Neural progenitor cell (in vitro differentiated cells): ENCODE data around the gene STX1B.

ENCODE experiments used
- EZH2 ChIP-seq: fragments of 200-600 bp; sonication (generic); IDR thresholded peaks from 2 replicates; pipeline ENCODE4 v1.6.1; 2017; ENCODE audit warnings: antibody characterized with exemption, mild to moderate bottlenecking, moderate library complexity
- TF ChIP-seq, protein P1 (sequence below): fragments of 200-600 bp; sonication (generic); IDR thresholded peaks from 2 replicates; pipeline ENCODE4 v1.5.1; 2017; ENCODE audit warnings: antibody characterized with exemption, mild to moderate bottlenecking

DNA sequence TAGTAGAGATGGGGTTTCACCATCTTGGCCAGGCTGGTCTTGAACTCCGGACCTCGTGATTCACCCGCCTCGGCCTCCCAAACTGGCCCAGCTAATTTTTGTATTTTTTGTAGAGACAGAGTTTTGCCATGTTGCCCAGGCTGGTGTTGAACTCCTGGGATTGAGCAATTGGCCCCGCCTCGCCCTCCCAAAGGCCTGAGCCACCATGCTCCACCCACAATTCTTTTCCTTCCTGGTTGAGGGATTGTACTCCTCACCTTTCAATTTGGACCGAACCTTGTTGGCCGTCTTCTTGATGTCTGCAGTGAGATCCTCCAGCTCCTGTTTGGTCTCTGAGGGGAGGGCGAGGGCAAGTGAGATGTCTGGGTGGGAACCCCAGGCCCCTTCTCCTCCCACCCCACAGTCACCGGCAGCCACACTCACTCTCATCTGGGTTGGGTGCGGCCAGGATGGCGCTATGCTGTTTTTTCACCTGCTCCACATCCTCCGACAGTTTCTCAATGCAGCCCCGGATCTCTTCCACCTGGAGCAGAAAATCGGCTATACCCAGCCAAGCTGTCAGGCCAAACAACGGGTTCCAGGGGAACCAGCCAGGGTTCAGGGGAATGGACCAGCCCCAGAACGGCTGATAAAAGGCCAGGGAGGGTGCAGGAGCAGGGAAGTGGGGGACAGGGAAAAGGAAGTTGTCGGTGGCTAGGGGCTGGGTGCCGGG is 9.6 kb downstream of the STX1B start:
- TF ChIP-seq, protein P1, sequence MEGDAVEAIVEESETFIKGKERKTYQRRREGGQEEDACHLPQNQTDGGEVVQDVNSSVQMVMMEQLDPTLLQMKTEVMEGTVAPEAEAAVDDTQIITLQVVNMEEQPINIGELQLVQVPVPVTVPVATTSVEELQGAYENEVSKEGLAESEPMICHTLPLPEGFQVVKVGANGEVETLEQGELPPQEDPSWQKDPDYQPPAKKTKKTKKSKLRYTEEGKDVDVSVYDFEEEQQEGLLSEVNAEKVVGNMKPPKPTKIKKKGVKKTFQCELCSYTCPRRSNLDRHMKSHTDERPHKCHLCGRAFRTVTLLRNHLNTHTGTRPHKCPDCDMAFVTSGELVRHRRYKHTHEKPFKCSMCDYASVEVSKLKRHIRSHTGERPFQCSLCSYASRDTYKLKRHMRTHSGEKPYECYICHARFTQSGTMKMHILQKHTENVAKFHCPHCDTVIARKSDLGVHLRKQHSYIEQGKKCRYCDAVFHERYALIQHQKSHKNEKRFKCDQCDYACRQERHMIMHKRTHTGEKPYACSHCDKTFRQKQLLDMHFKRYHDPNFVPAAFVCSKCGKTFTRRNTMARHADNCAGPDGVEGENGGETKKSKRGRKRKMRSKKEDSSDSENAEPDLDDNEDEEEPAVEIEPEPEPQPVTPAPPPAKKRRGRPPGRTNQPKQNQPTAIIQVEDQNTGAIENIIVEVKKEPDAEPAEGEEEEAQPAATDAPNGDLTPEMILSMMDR, result no peak
- no peak for TF ChIP-seq EZH2
